GM19328 (cell line): ENCODE data around the gene UBTD1.
"Not testable (repeated sequence)": the region's sequence is repeated elsewhere in the genome, so short reads cannot be mapped to it uniquely, and the experiment has no call there.

Experiments
- ATAC-seq: cut with Tn5 transposase; IDR thresholded peaks from one replicate; pipeline ENCODE4 v1.9.1; 2021; ENCODE audit warnings: mild to moderate bottlenecking, moderate library complexity; ENCODE audit not compliant: unreplicated experiment

The UBTD1 gene, protein sequence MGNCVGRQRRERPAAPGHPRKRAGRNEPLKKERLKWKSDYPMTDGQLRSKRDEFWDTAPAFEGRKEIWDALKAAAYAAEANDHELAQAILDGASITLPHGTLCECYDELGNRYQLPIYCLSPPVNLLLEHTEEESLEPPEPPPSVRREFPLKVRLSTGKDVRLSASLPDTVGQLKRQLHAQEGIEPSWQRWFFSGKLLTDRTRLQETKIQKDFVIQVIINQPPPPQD

GRCh38 chr10:97498841-97499560 is at the start of gene UBTD1:
UBTD1 (plus strand) TSS chr10:97498924; CDS start chr10:97499204, 280 bp downstream.
- ATAC-seq: peak; percentile 1

- ATAC-seq: no peak
These were observed 47.9 kb upstream of the UBTD1 start for GRCh38 chr10:97450828-97451227.

GRCh38 chr10:97451605-97452004 is 47.1 kb upstream of the UBTD1 start:
- ATAC-seq: no peak

- no peak for ATAC-seq
These were observed 46.4 kb upstream of the UBTD1 start for GRCh38 chr10:97452352-97452751.

DNA sequence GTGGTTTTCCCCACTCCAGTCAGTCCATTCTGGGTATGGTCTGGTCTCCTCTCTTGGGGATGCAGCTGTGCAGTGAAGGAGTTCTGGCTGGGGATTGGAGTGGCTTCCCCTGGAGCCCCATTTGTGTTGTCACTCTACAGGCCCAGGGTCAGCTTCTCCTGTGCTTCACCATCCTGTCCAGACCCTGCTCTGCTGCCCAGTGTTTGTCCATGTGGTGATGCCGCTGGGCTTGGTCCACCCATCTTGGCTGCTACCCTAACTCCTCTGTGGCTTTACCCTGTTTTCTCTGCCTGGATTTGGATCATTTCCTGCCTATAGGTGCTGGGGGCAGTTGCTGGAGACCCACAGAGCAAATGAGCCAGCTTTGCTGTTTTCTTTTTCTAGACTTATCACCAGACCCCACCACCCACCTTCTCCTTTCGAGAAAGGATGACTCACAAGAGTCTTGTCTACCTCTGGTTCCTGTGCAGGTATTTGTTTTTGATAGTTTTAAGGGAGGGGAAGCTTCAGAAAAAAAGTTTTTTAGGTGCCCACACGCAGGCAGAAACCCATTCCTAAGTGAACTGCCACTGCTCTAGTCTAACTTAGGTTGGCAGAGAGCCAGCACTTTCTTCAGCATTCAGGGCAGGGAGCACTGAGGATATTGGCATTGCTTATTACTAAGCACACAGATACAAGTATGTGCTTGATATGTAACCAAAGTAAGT is 44.2 kb upstream of the UBTD1 start:
- ATAC-seq: no peak

GRCh38 chr10:97456034-97456685 is 42.6 kb upstream of the UBTD1 start:
- no peak for ATAC-seq

GRCh38 chr10:97456686-97457065 is 42.0 kb upstream of the UBTD1 start:
- ATAC-seq: no peak

GRCh38 chr10:97459111-97459510 is 39.6 kb upstream of the UBTD1 start:
- no peak for ATAC-seq

- no peak for ATAC-seq
These were observed 38.8 kb upstream of the UBTD1 start for GRCh38 chr10:97459933-97460332.

- no peak for ATAC-seq
These were observed 36.4 kb upstream of the UBTD1 start for GRCh38 chr10:97462309-97462708.

DNA sequence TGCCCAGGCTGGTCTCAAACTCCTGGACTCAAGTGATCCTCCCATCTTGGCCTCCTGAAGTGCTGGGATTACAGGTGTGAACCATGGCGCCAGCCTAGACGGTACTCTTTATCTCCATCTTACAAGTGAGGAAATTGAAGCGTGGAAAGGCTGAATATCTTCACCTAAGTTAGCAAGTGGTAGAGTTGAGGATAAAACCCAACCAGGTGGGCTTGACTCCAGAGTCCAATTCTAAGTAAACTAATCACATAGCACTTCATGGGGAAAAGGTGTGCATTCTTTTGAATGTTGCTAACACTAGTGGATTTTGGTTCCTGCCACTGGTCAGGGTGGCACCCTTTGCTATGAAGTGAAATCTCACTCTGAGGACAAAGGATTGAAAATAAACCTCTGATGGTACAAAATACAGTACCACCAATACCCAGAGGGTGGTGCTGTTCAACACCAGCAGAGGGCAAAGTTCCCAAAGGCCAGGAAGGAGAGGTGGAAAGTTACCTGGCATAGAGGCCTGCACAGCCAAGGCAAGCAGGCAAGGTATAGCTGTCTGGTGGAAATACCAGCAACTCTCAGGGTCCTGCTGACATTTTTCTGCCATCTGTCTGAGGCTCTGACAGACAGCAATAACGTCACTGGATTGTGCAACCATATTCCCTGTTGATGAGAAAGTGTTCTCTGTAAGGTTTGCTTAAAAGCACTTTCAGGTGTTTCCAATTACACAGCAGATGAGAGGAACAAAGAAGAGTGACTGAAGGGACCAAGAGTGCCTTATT is 35.2 kb upstream of the UBTD1 start:
- ATAC-seq: no peak

GRCh38 chr10:97464226-97464625 is 34.5 kb upstream of the UBTD1 start:
- ATAC-seq: no peak

DNA sequence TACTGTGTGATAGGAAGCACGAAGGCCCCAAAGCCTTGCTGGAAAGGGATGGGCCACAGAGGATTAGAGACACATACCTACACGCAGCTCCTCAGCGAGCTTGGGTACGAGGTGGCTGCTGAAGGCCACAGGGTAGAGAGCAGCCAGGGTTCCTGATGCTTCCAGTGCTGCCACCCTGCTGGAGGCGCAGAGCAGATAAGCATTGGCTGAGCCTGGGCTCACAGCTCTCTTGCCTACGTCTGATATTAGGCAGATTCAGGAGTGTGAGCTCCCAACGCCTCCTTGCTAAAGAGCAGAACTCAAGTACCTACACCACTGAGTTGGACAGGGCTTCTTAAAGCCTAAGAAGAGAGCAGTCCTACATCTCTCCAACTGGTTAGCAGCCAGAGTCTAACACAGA is 32.7 kb upstream of the UBTD1 start:
- no peak for ATAC-seq

DNA sequence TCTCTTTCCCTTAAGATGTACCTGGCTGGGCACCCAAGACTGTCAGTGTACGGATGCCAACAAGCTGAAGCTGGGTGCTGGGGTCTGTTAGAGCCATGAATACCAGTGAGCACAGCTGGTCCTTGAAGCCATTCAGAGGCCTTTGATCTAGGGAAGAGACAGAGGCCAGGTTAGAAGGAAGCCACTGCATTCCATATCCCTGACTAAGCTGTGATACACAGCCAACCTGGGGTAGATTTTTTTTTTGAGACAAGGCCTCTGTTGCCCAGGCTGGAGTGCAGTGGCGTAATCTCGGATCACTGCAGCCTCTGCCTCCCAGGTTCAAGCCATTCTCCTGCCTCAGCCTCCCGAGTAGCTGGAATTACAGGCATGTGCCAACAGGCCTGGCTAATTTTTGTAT is 32.0 kb upstream of the UBTD1 start:
- no peak for ATAC-seq

DNA sequence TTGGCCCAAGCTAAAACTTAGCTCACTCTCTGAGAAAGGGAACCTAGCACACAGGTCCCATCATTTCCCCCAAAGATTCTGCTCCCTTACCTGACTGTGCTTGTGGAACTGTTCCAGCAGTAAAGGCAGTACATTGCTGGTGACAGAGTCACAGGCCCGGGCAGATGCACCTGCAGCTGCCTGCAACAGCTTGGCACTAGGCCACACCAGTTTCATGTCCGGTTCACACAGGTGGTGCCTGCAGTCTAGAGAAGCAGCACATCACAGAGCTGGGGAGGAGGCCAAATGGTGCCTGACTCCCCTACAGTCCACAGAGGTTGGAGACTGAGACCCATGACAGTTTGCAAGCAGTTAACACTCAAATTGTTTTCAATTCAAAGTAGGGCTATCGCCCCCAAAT is 30.6 kb upstream of the UBTD1 start:
- peak; percentile 58 for ATAC-seq

DNA sequence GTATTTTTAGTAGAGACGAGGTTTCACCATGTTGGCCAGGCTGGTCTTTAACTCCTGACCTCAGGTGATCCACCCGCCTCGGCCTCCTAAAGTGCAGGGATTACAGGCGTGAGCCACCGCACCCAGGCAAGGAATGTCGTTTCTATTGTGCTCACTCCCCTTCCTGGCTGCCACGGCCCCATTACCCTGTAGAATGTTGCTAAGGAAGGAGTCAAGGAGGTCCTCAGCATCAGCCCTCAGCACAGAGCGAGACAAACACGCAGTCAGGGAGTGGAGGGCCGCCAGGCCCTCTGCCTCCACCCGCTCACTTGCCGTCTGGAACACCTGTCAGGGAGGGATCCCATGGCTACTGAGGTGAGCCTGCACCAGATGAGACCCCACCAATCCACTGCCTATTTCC is 29.9 kb upstream of the UBTD1 start:
- not testable (repeated sequence) for ATAC-seq

DNA sequence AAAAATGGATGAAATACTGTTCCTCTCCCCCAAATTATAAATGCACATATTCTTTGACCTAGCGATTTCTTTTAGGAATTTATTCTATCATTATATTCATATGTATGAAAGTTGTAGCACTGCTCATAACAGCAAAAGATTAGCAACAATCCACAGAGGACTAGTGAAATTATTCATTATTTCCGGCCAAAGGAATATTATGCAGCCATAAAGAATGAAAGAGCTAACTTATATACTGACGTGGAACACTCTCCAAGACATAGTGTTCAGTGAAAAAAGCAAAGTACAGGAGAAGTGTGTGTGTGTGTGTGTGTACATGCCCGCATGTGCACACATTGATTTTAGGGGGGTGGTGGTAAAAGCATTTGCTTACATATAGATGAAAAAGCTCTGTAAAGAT is 23.8 kb upstream of the UBTD1 start:
- no peak for ATAC-seq

- no peak for ATAC-seq
These were observed 22.7 kb upstream of the UBTD1 start for GRCh38 chr10:97475936-97476594.

DNA sequence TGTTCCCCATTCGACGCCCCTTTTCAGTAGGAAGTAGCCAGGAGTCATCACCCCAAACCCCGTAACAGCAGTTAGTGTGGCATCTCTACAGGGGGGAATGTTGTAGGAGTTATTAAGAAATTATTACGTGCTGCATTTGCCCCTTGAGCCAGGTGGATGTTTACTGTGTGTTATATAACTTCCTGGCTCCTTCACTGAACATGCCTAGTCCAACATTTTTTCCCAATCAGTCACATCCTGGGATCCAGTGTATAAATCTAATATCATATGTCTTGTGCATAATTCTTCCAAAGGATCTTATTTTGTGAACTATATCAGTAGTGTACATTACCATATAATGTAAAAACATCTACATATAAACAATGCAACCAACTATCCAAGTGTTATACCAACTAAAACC is 19.3 kb upstream of the UBTD1 start:
- not testable (repeated sequence) for ATAC-seq

- ATAC-seq: no peak
These were observed 18.8 kb upstream of the UBTD1 start for GRCh38 chr10:97479939-97480338.
